ENCODE results near the gene AIP. TPM values are rescaled to one million over a fixed set of nuclear protein-coding genes. Genes with fewer than 3 reads are reported as not detected.

Gene AIP
- total RNA-seq, 1 experiment from 2014 or later = 61.0 TPM

DNA sequence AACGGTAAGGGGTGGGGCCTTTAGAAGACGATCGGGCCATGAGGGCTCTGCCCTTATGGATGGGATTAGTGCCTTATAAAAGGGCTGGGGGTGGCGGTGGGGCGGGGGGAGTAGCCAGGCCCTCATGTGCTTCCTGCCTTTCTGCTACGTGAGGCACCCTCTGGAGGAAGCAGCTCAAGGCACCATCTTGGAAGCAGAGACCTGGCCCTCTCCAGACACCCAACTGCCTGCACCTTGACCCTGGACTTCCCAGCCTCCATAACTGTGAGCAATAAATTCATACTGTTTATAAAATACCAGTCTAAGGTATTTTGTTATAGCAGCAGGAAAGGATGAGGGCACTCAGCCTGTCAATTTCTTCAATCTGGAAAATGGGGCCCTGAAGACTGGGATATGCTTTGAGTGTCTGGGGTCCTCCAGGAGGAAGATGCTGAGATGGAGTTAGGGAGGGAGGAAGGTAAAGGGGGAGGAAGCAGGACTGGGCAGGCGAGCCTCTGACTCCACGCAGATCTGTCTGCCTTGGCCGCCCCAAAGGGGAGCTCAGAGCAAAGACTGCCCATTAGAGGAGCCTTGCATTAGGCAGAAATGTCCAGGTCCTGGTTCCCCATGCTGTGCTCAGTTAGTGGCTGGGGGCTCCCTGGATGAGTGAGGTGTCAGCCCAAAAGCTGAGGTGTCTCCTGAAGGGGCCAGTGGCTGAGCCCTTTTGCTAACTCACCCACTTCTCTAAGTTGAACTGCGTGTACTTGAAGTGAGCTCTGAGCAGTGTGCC lies 35.1 kb downstream of the AIP start:
- no peaks in the 10 kb centered on the region for H3K79me2 ChIP-seq (ENCODE audit: insufficient read depth, low read length)
- H3K36me3 ChIP-seq (ENCODE audit: control insufficient read depth in 1 of 2, insufficient read depth in 2 of 2, low read length in 2 of 2) = no peaks in the 10 kb centered on the region
- POLR2A ChIA-PET = no interaction called here
- no peak overlapping the region for H2AFZ ChIP-seq (ENCODE audit: low read depth, low read length, poor library complexity, severe bottlenecking)
- H4K20me1 ChIP-seq (ENCODE audit: insufficient read depth) = no peaks in the 10 kb centered on the region
- H3K9me2 ChIP-seq (ENCODE audit: insufficient read depth) = no peaks in the 10 kb centered on the region
- H3K27me3 ChIP-seq (ENCODE audit: insufficient read depth, low read length) = no peaks in the 10 kb centered on the region
- H3K9me3 ChIP-seq (ENCODE audit: control insufficient read depth in 1 of 2, insufficient read depth in 1 of 2, low read depth in 1 of 2, low read length in 2 of 2) = no peaks in the 10 kb centered on the region
- no peak for TF ChIP-seq YY1 (IDR thresholded peaks at IDR 0.05; ENCODE audit: extremely low read depth, insufficient replicate concordance, low read depth, low read length)
- TF ChIP-seq FOSL1 (IDR thresholded peaks at IDR 0.05; ENCODE audit: low read depth) = no peak
- TF ChIP-seq EZH2phosphoT487 (IDR thresholded peaks at IDR 0.05; ENCODE audit: borderline replicate concordance) = no peak
- TF ChIP-seq, protein P1, sequence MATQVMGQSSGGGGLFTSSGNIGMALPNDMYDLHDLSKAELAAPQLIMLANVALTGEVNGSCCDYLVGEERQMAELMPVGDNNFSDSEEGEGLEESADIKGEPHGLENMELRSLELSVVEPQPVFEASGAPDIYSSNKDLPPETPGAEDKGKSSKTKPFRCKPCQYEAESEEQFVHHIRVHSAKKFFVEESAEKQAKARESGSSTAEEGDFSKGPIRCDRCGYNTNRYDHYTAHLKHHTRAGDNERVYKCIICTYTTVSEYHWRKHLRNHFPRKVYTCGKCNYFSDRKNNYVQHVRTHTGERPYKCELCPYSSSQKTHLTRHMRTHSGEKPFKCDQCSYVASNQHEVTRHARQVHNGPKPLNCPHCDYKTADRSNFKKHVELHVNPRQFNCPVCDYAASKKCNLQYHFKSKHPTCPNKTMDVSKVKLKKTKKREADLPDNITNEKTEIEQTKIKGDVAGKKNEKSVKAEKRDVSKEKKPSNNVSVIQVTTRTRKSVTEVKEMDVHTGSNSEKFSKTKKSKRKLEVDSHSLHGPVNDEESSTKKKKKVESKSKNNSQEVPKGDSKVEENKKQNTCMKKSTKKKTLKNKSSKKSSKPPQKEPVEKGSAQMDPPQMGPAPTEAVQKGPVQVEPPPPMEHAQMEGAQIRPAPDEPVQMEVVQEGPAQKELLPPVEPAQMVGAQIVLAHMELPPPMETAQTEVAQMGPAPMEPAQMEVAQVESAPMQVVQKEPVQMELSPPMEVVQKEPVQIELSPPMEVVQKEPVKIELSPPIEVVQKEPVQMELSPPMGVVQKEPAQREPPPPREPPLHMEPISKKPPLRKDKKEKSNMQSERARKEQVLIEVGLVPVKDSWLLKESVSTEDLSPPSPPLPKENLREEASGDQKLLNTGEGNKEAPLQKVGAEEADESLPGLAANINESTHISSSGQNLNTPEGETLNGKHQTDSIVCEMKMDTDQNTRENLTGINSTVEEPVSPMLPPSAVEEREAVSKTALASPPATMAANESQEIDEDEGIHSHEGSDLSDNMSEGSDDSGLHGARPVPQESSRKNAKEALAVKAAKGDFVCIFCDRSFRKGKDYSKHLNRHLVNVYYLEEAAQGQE (IDR thresholded peaks at IDR 0.05; ENCODE audit: low read depth) = no peak
- TF ChIP-seq, protein P2, sequence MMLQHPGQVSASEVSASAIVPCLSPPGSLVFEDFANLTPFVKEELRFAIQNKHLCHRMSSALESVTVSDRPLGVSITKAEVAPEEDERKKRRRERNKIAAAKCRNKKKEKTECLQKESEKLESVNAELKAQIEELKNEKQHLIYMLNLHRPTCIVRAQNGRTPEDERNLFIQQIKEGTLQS (IDR thresholded peaks at IDR 0.05) = no peak
- TF ChIP-seq ZNF274 (IDR thresholded peaks at IDR 0.05; ENCODE audit: low read depth, low read length) = no peak
- TF ChIP-seq CBX3 (IDR thresholded peaks at IDR 0.05; ENCODE audit: low read depth) = no peak
- TF ChIP-seq POLR2A (IDR thresholded peaks at IDR 0.05; ENCODE audit: borderline replicate concordance, extremely low read depth, insufficient read depth, insufficient read length) = no peak
- TF ChIP-seq POLR2AphosphoS5 (IDR thresholded peaks at IDR 0.05; ENCODE audit: low read depth, low read length) = no peak
- ATAC-seq (no peak), DNase-seq (ENCODE audit: low read depth, low spot score) (no peak)
- CTCF ChIA-PET = interaction anchor here (0.7 kb wide), 1 partner anchor 339 kb away, joined by 4 read pairs; no protein-coding TSS in a partner anchor
- RAD21 ChIA-PET (ENCODE audit: low non-redundant PET in 1 of 2, low total read pairs in 2 of 2, uncharacterized antibody in 2 of 2, unreplicated experiment in 2 of 2) = no interaction called here
- no TSS peak for BruUV-seq (replicated peaks)
- H3K4me1 ChIP-seq (ENCODE audit: control insufficient read depth in 1 of 2, insufficient read depth in 2 of 2, low read length in 2 of 2) = no peaks in the 10 kb centered on the region
- no peak overlapping the region for H3K27ac ChIP-seq (ENCODE audit: low read depth, low read length)
- H3K4me2 ChIP-seq (ENCODE audit: low read length) = no peak overlapping the region
- no peak overlapping the region for H3K4me3 ChIP-seq (replicated peaks in 1 of 2; ENCODE audit: low read depth in 1 of 2, low read length in 2 of 2)
- intact Hi-C loops (cut with micrococcal nuclease) = no loop called here
- no peak overlapping the region for H3K9ac ChIP-seq (ENCODE audit: low read length)

All from HCT116 (cell line).